AG08396 (cell line): ENCODE measurements around the gene HSPB7.

Experiments used
- DNase-seq: peaks from one replicate; pipeline ENCODE4 v3.0.0; 2012; ENCODE audit warnings: low spot score, mixed read lengths

HSPB7 gene

GRCh38 chr1:15975805-15976680 lies 41.8 kb downstream of the HSPB7 start, which contains the start of gene ZBTB17:
ZBTB17 (minus strand) TSS chr1:15976101; CDS start chr1:15948495, 27,606 bp downstream.
- DNase-seq = peak; percentile 99

GRCh38 chr1:15975358-15975804 lies 42.5 kb downstream of the HSPB7 start:
- DNase-seq = peak; percentile 82

GRCh38 chr1:15974855-15975254 lies 43.0 kb downstream of the HSPB7 start:
- DNase-seq = no peak

- no peak for DNase-seq
These were observed 44.1 kb downstream of the HSPB7 start for GRCh38 chr1:15973772-15974171.

- DNase-seq = no peak
These were observed 45.4 kb downstream of the HSPB7 start for GRCh38 chr1:15972409-15972808.

- no peak for DNase-seq
These were observed 46.9 kb downstream of the HSPB7 start for GRCh38 chr1:15970911-15971310.

GRCh38 chr1:15969321-15969880 lies 48.4 kb downstream of the HSPB7 start:
- DNase-seq = no peak

GRCh38 chr1:15968172-15968571 lies 49.7 kb downstream of the HSPB7 start:
- no peak for DNase-seq

GRCh38 chr1:15966956-15967344 lies 50.9 kb downstream of the HSPB7 start:
- no peak for DNase-seq

- DNase-seq = no peak
These were observed 51.5 kb downstream of the HSPB7 start for GRCh38 chr1:15966081-15966955.

GRCh38 chr1:15965228-15965767 lies 52.5 kb downstream of the HSPB7 start:
- peak; percentile 65 for DNase-seq
